GM12892 (cell line): Measurements from ENCODE around the gene LECT2.

Source experiments
- POLR2A ChIP-seq: IDR thresholded peaks from 2 replicates; pipeline ENCODE4 v1.6.1; 2011; ENCODE audit warnings: low read depth, low read length, control low read depth
- POLR2AphosphoS5 ChIP-seq: IDR thresholded peaks from 2 replicates; pipeline ENCODE4 v1.6.1; 2011; ENCODE audit warnings: low read depth, low read length, control low read depth
- TAF1 ChIP-seq: IDR thresholded peaks from 2 replicates; pipeline ENCODE4 v1.6.1; 2011; ENCODE audit warnings: low read depth, mild to moderate bottlenecking, control low read depth, low read length, borderline replicate concordance

- TF ChIP-seq POLR2AphosphoS5 (no peak), POLR2A (no peak), TAF1 (no peak)
Observed at GRCh38 chr5:135950611-135951010, 4.2 kb downstream of the LECT2 start.
